Measurements from ENCODE around the gene PXMP2. TPM values are rescaled to one million over a fixed set of nuclear protein-coding genes. Genes with fewer than 3 reads are reported as not detected.

The PXMP2 gene
- 100 to 1,000 TPM in 5 of 6 experiments, 10 to 100 TPM in 1; 91.5 to 216 (median 162) TPM for total RNA-seq
- long read RNA-seq, transcript PXMP2-201 (5 exons, 957 nt): major isoform, 66 of 76 reads
- long read RNA-seq, partial matches to known transcripts: 1 of 76 reads
- long read RNA-seq, other reads (novel, unspliced or antisense): 8 of 76 reads

DNA sequence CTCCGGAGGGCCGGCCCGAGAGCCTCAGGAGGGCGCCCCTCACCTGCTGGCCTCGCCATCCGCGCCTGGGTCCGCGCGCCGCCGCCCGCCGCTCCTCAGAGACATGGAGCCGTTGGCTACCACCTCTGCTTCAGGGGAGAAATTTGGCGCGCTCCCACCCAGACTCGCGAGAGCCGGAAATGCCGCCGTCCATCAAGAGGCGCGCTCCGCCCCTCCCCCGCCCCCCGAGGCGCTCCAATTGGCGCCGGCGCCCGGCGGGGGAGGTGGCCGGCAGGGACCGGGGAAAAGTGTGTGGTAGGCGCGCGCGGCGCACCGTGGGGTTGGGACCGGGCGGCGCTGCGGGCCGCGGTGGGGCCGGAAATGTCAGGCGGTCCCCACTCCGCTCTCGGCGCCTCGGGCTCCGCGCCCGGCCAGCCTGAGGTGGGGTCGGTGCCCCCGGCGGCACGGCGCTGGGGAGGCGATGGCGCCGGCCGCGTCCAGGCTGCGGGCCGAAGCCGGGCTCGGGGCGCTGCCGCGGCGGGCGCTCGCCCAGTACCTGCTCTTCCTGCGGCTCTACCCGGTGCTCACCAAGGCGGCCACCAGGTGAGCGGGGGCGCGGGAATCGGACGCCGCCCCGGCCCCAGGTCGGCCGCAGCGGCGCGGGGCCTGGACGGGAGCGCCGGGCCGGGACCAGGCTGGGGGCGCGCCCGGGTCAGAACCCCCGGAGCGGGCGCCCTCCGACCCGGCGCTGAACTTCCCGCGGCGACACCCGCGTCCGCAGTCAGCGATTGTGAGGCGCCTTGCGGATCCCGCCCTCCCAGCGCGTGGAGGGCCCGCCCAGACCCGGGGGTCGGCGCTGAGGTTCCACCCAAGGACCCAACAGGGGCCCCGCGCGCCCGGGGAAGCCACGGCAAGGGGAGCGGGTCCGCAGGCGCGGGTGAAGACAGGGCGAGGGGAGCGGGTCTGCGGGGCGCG lies at the start of gene PXMP2, which contains the start of gene POLE:
Gene PXMP2, plus strand, starts transcription at position 377 of the 954 bp plus-strand sequence. Its CDS starts 84 bp downstream, at position 461.
Gene POLE, minus strand, starts transcription at position 132 of the 954 bp plus-strand sequence. Its CDS starts 27 bp downstream, at position 105.
- intact Hi-C loops (cut with DNase I): no loop called here
- H3K9me3 ChIP-seq: no peaks in the 10 kb centered on the region
- H3K36me3 ChIP-seq: peaks cover 0 to 16% (median 6%) of the 10 kb centered on the region in 4 donors
- peak within 1 kb of the TSS; percentile 62 to 96 (median 62) for H3K4me3 ChIP-seq
- peak within 1 kb of the TSS; percentile 51 to 94 (median 69) for H3K27ac ChIP-seq
- TF ChIP-seq, protein P1, sequence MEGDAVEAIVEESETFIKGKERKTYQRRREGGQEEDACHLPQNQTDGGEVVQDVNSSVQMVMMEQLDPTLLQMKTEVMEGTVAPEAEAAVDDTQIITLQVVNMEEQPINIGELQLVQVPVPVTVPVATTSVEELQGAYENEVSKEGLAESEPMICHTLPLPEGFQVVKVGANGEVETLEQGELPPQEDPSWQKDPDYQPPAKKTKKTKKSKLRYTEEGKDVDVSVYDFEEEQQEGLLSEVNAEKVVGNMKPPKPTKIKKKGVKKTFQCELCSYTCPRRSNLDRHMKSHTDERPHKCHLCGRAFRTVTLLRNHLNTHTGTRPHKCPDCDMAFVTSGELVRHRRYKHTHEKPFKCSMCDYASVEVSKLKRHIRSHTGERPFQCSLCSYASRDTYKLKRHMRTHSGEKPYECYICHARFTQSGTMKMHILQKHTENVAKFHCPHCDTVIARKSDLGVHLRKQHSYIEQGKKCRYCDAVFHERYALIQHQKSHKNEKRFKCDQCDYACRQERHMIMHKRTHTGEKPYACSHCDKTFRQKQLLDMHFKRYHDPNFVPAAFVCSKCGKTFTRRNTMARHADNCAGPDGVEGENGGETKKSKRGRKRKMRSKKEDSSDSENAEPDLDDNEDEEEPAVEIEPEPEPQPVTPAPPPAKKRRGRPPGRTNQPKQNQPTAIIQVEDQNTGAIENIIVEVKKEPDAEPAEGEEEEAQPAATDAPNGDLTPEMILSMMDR (IDR thresholded peaks at IDR 0.05): peak in 1 of 4 donors; percentile 8
- TF ChIP-seq POLR2A (IDR thresholded peaks at IDR 0.05): peak; percentile 88
- peak; percentile 94 to 97 (median 95) for ATAC-seq
- 0% methylated on average over 9 of the region's 134 CpGs for WGBS (ENCODE audit: insufficient coverage, low coverage, low lambda C conversion rate, missing lambda C conversion rate)
- H3K4me1 ChIP-seq: peaks cover 0 to 19% (median 9%) of the 10 kb centered on the region in 4 donors
- peak; percentile 96 to 98 (median 97) for DNase-seq
- H3K27me3 ChIP-seq: no peaks in the 10 kb centered on the region

DNA sequence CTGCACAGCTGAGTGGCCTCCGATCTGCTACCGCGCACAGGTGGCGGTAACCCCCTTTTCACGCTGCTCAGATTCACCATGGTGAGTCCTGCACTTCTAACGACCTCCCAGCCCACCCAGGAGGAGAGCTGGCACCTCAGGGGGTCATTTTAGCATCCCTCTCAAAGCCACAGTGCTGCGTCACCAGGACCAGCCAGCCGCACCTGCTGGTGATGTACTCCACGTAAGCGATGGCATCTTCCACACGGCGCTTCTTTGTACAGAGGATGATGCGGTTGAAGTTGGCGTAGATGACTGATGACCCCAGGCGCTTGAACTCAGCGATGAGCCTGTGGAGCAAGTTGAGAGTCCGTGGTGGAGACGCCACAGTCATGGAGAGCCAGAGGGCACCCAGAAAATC lies 49.6 kb upstream of the PXMP2 start:
- no peak overlapping the region for H3K27ac ChIP-seq
- peaks cover 0 to 59% (median 24%) of the 10 kb centered on the region in 4 donors for H3K36me3 ChIP-seq
- ATAC-seq (no peak), DNase-seq (peak in 1 of 3 donors; percentile 40)
- no peak overlapping the region for H3K4me3 ChIP-seq
- intact Hi-C loops (cut with DNase I): no loop called here
- H3K27me3 ChIP-seq: no peaks in the 10 kb centered on the region
- WGBS (ENCODE audit: insufficient coverage, low coverage, low lambda C conversion rate, missing lambda C conversion rate): 80% methylated on average over 7 of the region's 18 CpGs
- no peaks in the 10 kb centered on the region for H3K9me3 ChIP-seq
- TF ChIP-seq, protein P1 (IDR thresholded peaks at IDR 0.05): no peak
- TF ChIP-seq POLR2A (IDR thresholded peaks at IDR 0.05): no peak
- H3K4me1 ChIP-seq: no peaks in the 10 kb centered on the region

DNA sequence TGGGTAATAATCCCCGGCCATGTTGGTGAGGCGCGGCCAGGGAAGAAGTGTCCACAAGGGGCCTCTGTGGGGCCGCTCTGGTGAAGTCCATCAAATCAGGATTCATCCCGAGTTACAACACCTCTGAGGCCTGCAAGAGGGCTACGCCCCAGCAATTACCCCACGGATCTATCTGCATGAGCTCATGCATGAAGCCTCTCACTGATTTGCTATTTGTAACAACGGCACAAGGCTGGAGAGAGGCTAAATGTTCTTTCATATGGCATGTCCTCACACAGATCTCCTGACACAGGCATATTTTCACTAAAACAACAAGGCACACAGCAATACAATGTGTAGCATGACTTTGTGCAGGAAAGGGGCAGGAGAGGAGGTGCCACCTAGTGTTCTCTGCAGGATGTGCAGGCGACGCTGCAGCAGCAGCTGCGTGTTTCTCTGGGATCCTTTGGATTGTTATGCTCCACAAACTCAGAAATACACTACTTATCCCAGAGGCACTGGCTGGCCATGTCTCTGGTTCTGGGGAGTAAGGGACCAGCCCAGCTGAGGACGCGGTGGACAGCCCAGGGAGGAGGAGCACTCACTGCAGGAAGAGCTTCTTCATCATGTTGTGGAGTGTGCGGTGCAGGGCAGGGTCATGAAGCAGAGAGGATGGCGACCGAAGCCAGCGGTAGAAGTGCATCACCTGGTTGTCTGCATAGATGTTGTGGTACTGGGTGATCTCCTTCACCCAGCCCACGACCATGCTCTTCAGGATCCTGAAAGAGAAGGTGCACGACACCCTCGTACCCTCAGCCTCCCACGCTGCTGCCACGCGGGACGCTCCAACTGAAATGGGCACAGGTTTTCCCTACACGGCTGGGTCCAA lies 48.6 kb upstream of the PXMP2 start:
- Histone ChIP-seq H3K36me3 (peaks cover 0 to 61% (median 22%) of the 10 kb centered on the region in 4 donors), H3K27me3 (no peaks in the 10 kb centered on the region), H3K9me3 (no peaks in the 10 kb centered on the region), H3K4me3 (no peak overlapping the region), H3K27ac (no peak overlapping the region), H3K4me1 (no peaks in the 10 kb centered on the region)
- intact Hi-C loops (cut with DNase I): no loop called here
- DNase-seq: peak in 1 of 3 donors; percentile 47
- ATAC-seq: peak; percentile 73 to 86 (median 84)
- no peak for TF ChIP-seq POLR2A (IDR thresholded peaks at IDR 0.05)
- TF ChIP-seq, protein P1 (IDR thresholded peaks at IDR 0.05): peak; percentile 64 to 76 (median 74)
- WGBS (ENCODE audit: insufficient coverage, low coverage, low lambda C conversion rate, missing lambda C conversion rate): 39% methylated on average over 5 of the region's 25 CpGs

DNA sequence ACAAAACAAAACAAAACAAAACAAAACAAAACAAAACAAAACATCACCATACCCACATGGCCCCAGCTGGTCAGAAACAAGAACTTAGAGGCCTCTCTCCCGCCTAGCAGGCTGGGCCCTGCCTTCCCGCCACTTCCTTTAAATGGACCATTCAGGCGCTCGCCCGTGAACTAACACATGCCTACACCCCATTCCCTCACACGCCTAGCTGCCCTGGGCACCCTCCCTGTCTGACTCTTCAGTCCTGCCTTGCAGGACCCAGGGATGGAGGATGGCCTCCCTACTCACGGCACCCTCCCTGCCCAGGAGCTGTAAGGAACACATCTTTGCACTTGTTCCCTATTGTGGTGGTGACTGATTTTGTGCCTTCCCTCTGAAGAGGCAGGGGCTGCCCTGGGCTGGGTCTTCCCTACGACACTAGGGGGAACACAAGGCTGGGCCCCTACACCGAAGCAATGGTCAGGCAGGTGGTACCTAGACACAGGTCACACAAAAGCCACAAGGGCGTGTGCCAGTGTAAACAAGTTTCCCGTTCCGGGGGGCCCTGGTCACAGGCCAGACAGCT lies 47.3 kb upstream of the PXMP2 start:
- 85% methylated on average over 5 of the region's 12 CpGs for WGBS (ENCODE audit: insufficient coverage, low coverage, low lambda C conversion rate, missing lambda C conversion rate)
- Histone ChIP-seq H3K9me3 (no peaks in the 10 kb centered on the region), H3K36me3 (peaks cover 0 to 53% (median 18%) of the 10 kb centered on the region in 4 donors), H3K4me3 (no peak overlapping the region), H3K27me3 (no peaks in the 10 kb centered on the region), H3K4me1 (no peaks in the 10 kb centered on the region), H3K27ac (no peak overlapping the region)
- ATAC-seq (no peak), DNase-seq (peak in 1 of 3 donors; percentile 43)
- intact Hi-C loops (cut with DNase I): loop anchor here in 1 of 2 donors (10.0 kb wide), 1 partner anchor 225 kb away; no protein-coding TSS in a partner anchor
- no peak for TF ChIP-seq POLR2A (IDR thresholded peaks at IDR 0.05)
- TF ChIP-seq, protein P1 (IDR thresholded peaks at IDR 0.05): no peak

Data from right lobe of liver (tissue), 6 donors.